Measurements from ENCODE around the gene MCCD1. TPM values are rescaled to one million over a fixed set of nuclear protein-coding genes. Genes with fewer than 3 reads are reported as not detected.
"Not testable (repeated sequence)": the region's sequence is repeated elsewhere in the genome, so short reads cannot be mapped to it uniquely, and the experiment has no call there.

MCCD1 gene
- polyA plus RNA-seq, 2 of the 4 experiments (the other 2 are of a cell fraction), result not detected

DNA sequence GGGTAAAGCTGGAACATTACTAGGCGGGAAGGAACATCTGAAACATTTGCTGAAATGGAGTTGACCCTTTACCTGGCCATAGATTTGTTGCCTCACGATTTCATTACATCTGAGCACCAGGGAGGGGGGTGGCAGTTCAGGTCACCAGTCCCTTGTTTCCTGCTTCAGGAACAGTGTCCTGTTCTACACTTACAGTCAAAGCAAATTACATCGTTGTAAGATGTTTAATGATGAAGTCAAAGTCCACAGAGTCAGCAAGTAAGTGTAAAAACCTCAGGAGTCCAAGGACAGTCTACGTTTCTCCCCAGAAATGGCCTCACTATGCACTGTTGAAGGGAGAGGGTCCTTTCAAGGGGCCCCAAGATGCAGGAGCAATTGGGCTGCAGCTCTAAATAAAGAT is 39.7 kb upstream of the MCCD1 start (continued):
- TF ChIP-seq, protein P1, sequence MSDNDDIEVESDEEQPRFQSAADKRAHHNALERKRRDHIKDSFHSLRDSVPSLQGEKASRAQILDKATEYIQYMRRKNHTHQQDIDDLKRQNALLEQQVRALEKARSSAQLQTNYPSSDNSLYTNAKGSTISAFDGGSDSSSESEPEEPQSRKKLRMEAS (IDR thresholded peaks at IDR 0.05), result no peak
- TF ChIP-seq, protein P2, sequence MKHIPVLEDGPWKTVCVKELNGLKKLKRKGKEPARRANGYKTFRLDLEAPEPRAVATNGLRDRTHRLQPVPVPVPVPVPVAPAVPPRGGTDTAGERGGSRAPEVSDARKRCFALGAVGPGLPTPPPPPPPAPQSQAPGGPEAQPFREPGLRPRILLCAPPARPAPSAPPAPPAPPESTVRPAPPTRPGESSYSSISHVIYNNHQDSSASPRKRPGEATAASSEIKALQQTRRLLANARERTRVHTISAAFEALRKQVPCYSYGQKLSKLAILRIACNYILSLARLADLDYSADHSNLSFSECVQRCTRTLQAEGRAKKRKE (CRISPR knock-in tag; IDR thresholded peaks at IDR 0.05; ENCODE audit: low read depth), result no peak
- TF ChIP-seq FOSB (CRISPR knock-in tag; IDR thresholded peaks at IDR 0.05), result no peak
- TF ChIP-seq CBX8 (IDR thresholded peaks at IDR 0.05), result no peak

GRCh38 chr6:31490115-31490873 is 38.5 kb upstream of the MCCD1 start:
- ChIA-PET POLR2A (no interaction called here), CTCF (interaction anchor here (0.7 to 1.1 kb wide), 3 partner anchors 21 to 414 kb away, joined by 3 to 4 read pairs (median 4); partner anchors contain the start of gene MICA)
- 62% methylated on average over 16 of the region's 16 CpGs for WGBS (ENCODE audit: missing lambda C conversion rate)
- Histone ChIP-seq H3K4me2 (no peak overlapping the region), H3K27ac (no peak overlapping the region), H3K4me1 (peaks cover 3% of the 10 kb centered on the region; the same call in 2 of the 3 replicates), H3K4me3 (no peak overlapping the region), H3K9me3 (no peaks in the 10 kb centered on the region)
- no peak for ATAC-seq
- no peak for DNase-seq (ENCODE audit: low read depth in 1 of 2, low spot score in 1 of 2)
- FAIRE-seq, result no peak
- TF ChIP-seq HMGXB4 (CRISPR knock-in tag; IDR thresholded peaks at IDR 0.05; ENCODE audit: borderline replicate concordance) (no peak), MYC (IDR thresholded peaks at IDR 0.05; ENCODE audit: borderline replicate concordance, low read length) (no peak), EHF (CRISPR knock-in tag; IDR thresholded peaks at IDR 0.05) (no peak), HOXB13 (CRISPR knock-in tag; IDR thresholded peaks at IDR 0.05; ENCODE audit: low read depth) (no peak), RNF2 (IDR thresholded peaks at IDR 0.05; ENCODE audit: borderline replicate concordance, low read depth) (no peak), NFE2L2 (conservative IDR thresholded peaks at IDR 0.05; ENCODE audit: low read length) (no peak), CHD2 (IDR thresholded peaks at IDR 0.05; ENCODE audit: low read length, partially characterized antibody) (no peak), ZSCAN20 (CRISPR knock-in tag; IDR thresholded peaks at IDR 0.05) (no peak), REST (IDR thresholded peaks at IDR 0.05) (no peak), TFCP2L1 (CRISPR knock-in tag; IDR thresholded peaks at IDR 0.05) (no peak)
- TF ChIP-seq, protein P3, sequence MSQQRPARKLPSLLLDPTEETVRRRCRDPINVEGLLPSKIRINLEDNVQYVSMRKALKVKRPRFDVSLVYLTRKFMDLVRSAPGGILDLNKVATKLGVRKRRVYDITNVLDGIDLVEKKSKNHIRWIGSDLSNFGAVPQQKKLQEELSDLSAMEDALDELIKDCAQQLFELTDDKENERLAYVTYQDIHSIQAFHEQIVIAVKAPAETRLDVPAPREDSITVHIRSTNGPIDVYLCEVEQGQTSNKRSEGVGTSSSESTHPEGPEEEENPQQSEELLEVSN (IDR thresholded peaks at IDR 0.05; ENCODE audit: borderline replicate concordance, low read depth), result no peak

DNA sequence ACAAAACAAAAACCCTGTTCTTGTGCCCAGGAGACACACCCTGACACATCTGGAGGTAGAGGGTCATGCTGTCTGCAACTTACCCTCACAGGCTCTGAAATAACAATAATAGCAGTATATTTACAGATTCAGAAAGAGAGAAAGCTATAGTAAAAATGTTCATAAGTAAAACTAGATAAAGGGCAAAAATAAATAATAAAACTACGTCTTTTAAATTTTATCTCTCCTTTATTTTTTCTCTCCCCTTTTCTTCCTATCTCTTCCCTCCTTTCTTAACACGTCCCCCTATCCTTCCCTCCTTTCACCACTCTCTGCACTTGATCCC is 35.2 kb upstream of the MCCD1 start:
- ATAC-seq; H3K4me3 ChIP-seq; POLR2A ChIA-PET; H3K4me1 ChIP-seq; FAIRE-seq; H3K9me3 ChIP-seq; H3K27ac ChIP-seq; DNase-seq (ENCODE audit: low read depth in 1 of 2, low spot score in 1 of 2): not testable (repeated sequence)
- peak overlapping the region; percentile 78 for H3K4me2 ChIP-seq
- whole genome bisulfite sequencing (ENCODE audit: missing lambda C conversion rate), result 0% methylated on average over 2 of the region's 2 CpGs
- CTCF ChIA-PET, result interaction anchor here (0.6 to 1.9 kb wide), 11 partner anchors 9 to 104 kb away, joined by 3 to 11 read pairs (median 4); partner anchors contain the start of genes ATP6V1G2, DDX39B, LST1 and MCCD1

Data from A549 (cell line).